Measurements from ENCODE around the gene CH25H.

- no peak for TF ChIP-seq CTCF (IDR thresholded peaks at IDR 0.05)
- no peak for TF ChIP-seq REST (IDR thresholded peaks at IDR 0.05; ENCODE audit: insufficient read depth in 1 of 2, low read depth in 2 of 2, low read length in 1 of 2)
- no peak for TF ChIP-seq POLR2AphosphoS5 (IDR thresholded peaks at IDR 0.05; ENCODE audit: low read depth, low read length)
- TF ChIP-seq TCF7L2 (IDR thresholded peaks at IDR 0.05; ENCODE audit: low read depth, low read length): no peak
- TF ChIP-seq SIN3A (IDR thresholded peaks at IDR 0.05; ENCODE audit: borderline replicate concordance, insufficient read depth, low read depth, low read length): no peak
These were observed 21.8 kb upstream of the CH25H start for GRCh38 chr10:89228962-89229361.

All from Panc1 (cell line).